Endodermal cell (in vitro differentiated cells): ENCODE measurements around the gene TRPM3. TPM values are rescaled to one million over a fixed set of nuclear protein-coding genes. Genes with fewer than 3 reads are reported as not detected.

ENCODE experiments used
- DNase-seq: peaks from one replicate; pipeline ENCODE4 v3.0.0-alpha.2; 2017
- H3K27ac ChIP-seq: 2 replicates; pipeline ENCODE4 v1.5.1; 2013; ENCODE audit warnings: mild to moderate bottlenecking, low read depth, low read length, moderate library complexity
- H3K27me3 ChIP-seq: 2 replicates; pipeline ENCODE4 v1.6.1; 2013; ENCODE audit warnings: mild to moderate bottlenecking, low read length, moderate library complexity; ENCODE audit not compliant: insufficient read depth, control insufficient read depth, poor library complexity, severe bottlenecking
- H3K36me3 ChIP-seq: 2 replicates; pipeline ENCODE4 v1.7.0; 2013; ENCODE audit warnings: mild to moderate bottlenecking, low read length, moderate library complexity; ENCODE audit not compliant: control insufficient read depth, insufficient read depth
- H3K4me1 ChIP-seq: one replicate; pipeline ENCODE4 v1.7.0; 2013; ENCODE audit warnings: low read length; ENCODE audit not compliant: control insufficient read depth, insufficient read depth
- H3K4me3 ChIP-seq: 2 replicates; pipeline ENCODE4 v1.5.1; 2013; ENCODE audit warnings: mild to moderate bottlenecking, low read length, moderate library complexity
- H3K9ac ChIP-seq: 2 replicates; pipeline ENCODE4 v1.6.1; 2013; ENCODE audit warnings: mild to moderate bottlenecking, low read length, moderate library complexity; ENCODE audit not compliant: poor library complexity, severe bottlenecking; ENCODE audit errors: extremely low read depth
- H3K9me3 ChIP-seq: 2 replicates; pipeline ENCODE4 v1.6.1; 2013; ENCODE audit warnings: mild to moderate bottlenecking, low read length, moderate library complexity; ENCODE audit not compliant: control insufficient read depth
- H3K27ac Mint-ChIP-seq: 2 replicates; pipeline ENCODE4 v1.8.0; 2020; ENCODE audit warnings: mixed read lengths
- H3K27me3 Mint-ChIP-seq: 2 replicates; pipeline ENCODE4 v1.8.0; 2021; ENCODE audit warnings: mild to moderate bottlenecking, mixed read lengths; ENCODE audit not compliant: insufficient read depth
- H3K36me3 Mint-ChIP-seq: 2 replicates; pipeline ENCODE4 v1.8.0; 2020; ENCODE audit warnings: low read depth, mixed read lengths
- H3K4me1 Mint-ChIP-seq: 2 replicates; pipeline ENCODE4 v1.8.0; 2020; ENCODE audit warnings: mixed read lengths
- H3K4me3 Mint-ChIP-seq: 2 replicates; pipeline ENCODE4 v1.8.0; 2020; ENCODE audit warnings: mild to moderate bottlenecking, moderate library complexity, mixed read lengths
- H3K9me3 Mint-ChIP-seq: 2 replicates; pipeline ENCODE4 v1.8.0; 2020; ENCODE audit warnings: mild to moderate bottlenecking, mixed read lengths
- WGBS, 2 experiments: methylation state at CpG; one replicate each; pipeline versions ENCODE4 v1.1.5 to v1.1.7; 2013; ENCODE audit warnings: missing lambda C conversion rate in 2 of 2, mixed read lengths in 1 of 2; ENCODE audit not compliant: insufficient coverage in 1 of 2, insufficient read length in 1 of 2; 5-methylcytosine and 5-hydroxymethylcytosine counted together
- total RNA-seq, 2 donors: library from RNA; stranded (reverse); fragmentation: NEBNext Ultra II Directional in 1 of 2; extraction: Animal tissue kit (Norgen Biotek cat#: 25700) in 1 of 2; gene quantifications; 2 replicates in 1 of 2; 3 replicates in 1 of 2; pipeline ENCODE4 v1.2.1, GENCODE V29; 2021
- TF ChIP-seq, protein P1 (sequence below): fragments of 200-600 bp; sonication (generic); conservative IDR thresholded peaks from 2 replicates; pipeline ENCODE4 v1.5.0; 2021; ENCODE audit warnings: antibody characterized with exemption, mild to moderate bottlenecking

The TRPM3 gene
- total RNA-seq, 2 donors from 2014 or later, result 1.8 to 2.5 TPM

DNA sequence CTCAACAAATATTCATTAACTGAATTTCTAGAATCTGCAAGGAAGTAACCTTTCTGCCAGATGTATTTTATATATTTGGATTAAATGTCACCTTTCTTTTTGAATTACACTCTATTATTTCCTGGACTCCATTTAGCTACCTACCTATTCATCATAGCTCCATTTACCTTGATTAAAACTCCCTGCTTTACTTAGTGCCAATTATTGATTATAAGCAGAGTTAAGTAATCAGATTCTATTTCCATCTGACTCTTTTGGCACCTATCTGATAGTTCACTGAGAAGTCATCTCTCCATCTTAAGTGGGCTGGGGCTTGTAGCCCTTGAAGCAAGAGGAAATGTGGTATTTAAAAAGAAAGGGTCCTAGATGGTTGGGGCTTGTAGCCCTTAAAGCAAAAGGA lies 88.6 kb downstream of the TRPM3 start:
- H3K4me1 Mint-ChIP-seq, result peaks cover 13% of the 10 kb centered on the region

DNA sequence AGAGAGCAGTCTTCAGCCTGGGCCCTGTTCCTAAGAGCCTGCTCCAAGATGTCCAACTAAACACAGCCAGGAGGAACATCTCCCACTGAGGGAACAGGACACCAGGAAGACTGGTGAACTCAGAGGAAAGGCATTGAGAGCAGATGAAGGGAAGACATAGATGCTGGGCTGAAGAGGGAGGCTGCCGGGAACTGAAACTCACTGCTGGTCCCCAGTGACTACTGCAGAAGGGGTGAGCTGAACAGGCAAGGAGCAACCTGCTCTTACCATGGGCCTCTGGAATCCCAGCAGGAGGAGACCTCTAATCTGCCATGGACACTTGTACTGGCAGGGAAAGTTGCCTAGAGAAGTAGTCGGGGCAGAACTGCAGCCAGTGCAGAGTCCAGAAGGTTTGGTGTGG lies 95.7 kb downstream of the TRPM3 start:
- peaks cover 21% of the 10 kb centered on the region for H3K4me1 Mint-ChIP-seq
- H3K9ac ChIP-seq, result no peak overlapping the region
- H3K4me1 ChIP-seq, result no peaks in the 10 kb centered on the region
- H3K9me3 ChIP-seq, result no peaks in the 10 kb centered on the region
- H3K4me3 ChIP-seq, result no peak overlapping the region
- 94 to 100% methylated on average over 1 to 2 of the region's 2 CpGs for WGBS, 2 experiments
- TF ChIP-seq, protein P1, sequence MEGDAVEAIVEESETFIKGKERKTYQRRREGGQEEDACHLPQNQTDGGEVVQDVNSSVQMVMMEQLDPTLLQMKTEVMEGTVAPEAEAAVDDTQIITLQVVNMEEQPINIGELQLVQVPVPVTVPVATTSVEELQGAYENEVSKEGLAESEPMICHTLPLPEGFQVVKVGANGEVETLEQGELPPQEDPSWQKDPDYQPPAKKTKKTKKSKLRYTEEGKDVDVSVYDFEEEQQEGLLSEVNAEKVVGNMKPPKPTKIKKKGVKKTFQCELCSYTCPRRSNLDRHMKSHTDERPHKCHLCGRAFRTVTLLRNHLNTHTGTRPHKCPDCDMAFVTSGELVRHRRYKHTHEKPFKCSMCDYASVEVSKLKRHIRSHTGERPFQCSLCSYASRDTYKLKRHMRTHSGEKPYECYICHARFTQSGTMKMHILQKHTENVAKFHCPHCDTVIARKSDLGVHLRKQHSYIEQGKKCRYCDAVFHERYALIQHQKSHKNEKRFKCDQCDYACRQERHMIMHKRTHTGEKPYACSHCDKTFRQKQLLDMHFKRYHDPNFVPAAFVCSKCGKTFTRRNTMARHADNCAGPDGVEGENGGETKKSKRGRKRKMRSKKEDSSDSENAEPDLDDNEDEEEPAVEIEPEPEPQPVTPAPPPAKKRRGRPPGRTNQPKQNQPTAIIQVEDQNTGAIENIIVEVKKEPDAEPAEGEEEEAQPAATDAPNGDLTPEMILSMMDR, result no peak
- no peak overlapping the region for H3K27ac ChIP-seq
- no peak overlapping the region for H3K4me3 Mint-ChIP-seq
- no peak for DNase-seq
- peaks cover 3% of the 10 kb centered on the region for H3K27me3 Mint-ChIP-seq
- no peak overlapping the region for H3K27ac Mint-ChIP-seq
- H3K36me3 ChIP-seq, result no peaks in the 10 kb centered on the region
- no peaks in the 10 kb centered on the region for H3K36me3 Mint-ChIP-seq
- no peaks in the 10 kb centered on the region for H3K9me3 Mint-ChIP-seq
- no peaks in the 10 kb centered on the region for H3K27me3 ChIP-seq

More for the DNA sequence above, 88.6 kb downstream of the TRPM3 start:
- Mint-ChIP-seq H3K4me3 (no peak overlapping the region), H3K27ac (no peak overlapping the region), H3K27me3 (no peaks in the 10 kb centered on the region), H3K36me3 (no peaks in the 10 kb centered on the region), H3K9me3 (no peaks in the 10 kb centered on the region)
- H3K4me1 ChIP-seq, result no peaks in the 10 kb centered on the region
- H3K9me3 ChIP-seq, result no peaks in the 10 kb centered on the region
- H3K27me3 ChIP-seq, result no peaks in the 10 kb centered on the region
- DNase-seq, result no peak
- H3K4me3 ChIP-seq, result no peak overlapping the region
- TF ChIP-seq, protein P1, result no peak
- no peaks in the 10 kb centered on the region for H3K36me3 ChIP-seq
- H3K27ac ChIP-seq, result no peak overlapping the region
- H3K9ac ChIP-seq, result no peak overlapping the region

DNA sequence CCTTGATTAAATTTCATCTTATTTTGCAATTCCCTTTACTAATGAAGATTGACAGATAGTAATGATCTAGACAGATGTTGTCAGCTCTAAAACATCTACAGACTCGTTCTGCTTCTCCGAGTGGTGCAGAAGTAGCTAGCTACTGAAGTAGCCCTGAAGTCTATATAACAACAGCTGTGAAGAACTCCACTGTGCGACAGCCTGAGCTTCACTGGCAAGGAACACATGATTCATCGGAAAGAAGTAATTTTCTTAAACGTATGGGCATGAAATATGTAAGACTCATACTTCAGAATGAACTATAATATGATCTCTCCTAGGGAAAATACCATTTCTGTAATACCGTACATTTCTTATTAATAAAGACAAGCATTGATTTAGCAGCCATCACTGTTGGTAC lies 96.2 kb downstream of the TRPM3 start:
- no peaks in the 10 kb centered on the region for H3K36me3 ChIP-seq
- no peaks in the 10 kb centered on the region for H3K9me3 ChIP-seq
- Mint-ChIP-seq H3K9me3 (no peaks in the 10 kb centered on the region), H3K27me3 (peaks cover 3% of the 10 kb centered on the region), H3K4me1 (peaks cover 21% of the 10 kb centered on the region), H3K4me3 (no peak overlapping the region), H3K27ac (no peak overlapping the region), H3K36me3 (no peaks in the 10 kb centered on the region)
- no peaks in the 10 kb centered on the region for H3K27me3 ChIP-seq
- H3K9ac ChIP-seq, result no peak overlapping the region
- H3K4me1 ChIP-seq, result no peaks in the 10 kb centered on the region
- TF ChIP-seq, protein P1, result no peak
- 93% methylated on average over 5 to 6 of the region's 6 CpGs for WGBS, 2 experiments
- no peak overlapping the region for H3K4me3 ChIP-seq
- H3K27ac ChIP-seq, result no peak overlapping the region
- no peak for DNase-seq
